SH-SY5Y (cell line): ENCODE data around the gene LARGE2.

Experiments
- GATA2 ChIP-seq: IDR thresholded peaks from 2 replicates; pipeline ENCODE4 v1.6.1; 2011; ENCODE audit warnings: mild to moderate bottlenecking, low read depth, low read length
- GATA3 ChIP-seq: IDR thresholded peaks from 2 replicates; pipeline ENCODE4 v1.6.1; 2011; ENCODE audit warnings: low read depth, mild to moderate bottlenecking, low read length, moderate library complexity

- TF ChIP-seq GATA2 (no peak), GATA3 (no peak)
Observed at GRCh38 chr11:45909594-45910475, 12.6 kb upstream of the LARGE2 start.
